ENCODE measurements around the gene CC2D1A. TPM values are rescaled to one million over a fixed set of nuclear protein-coding genes. Genes with fewer than 3 reads are reported as not detected.

The CC2D1A gene
- total RNA-seq, 6 experiments from 2014 or later, result 22.9 to 28.3 (median 25.5) TPM

- Mint-ChIP-seq H3K4me3 (no peak overlapping the region), H3K27me3 (ENCODE audit: insufficient read depth) (no peaks in the 10 kb centered on the region; the same call in 1 of the 2 replicates), H3K27ac (no peak overlapping the region), H3K4me1 (ENCODE audit: low read depth) (peaks cover 10% of the 10 kb centered on the region), H3K9me3 (no peaks in the 10 kb centered on the region), H3K36me3 (ENCODE audit: low read depth) (peaks cover 10% of the 10 kb centered on the region)
- no peak; the same call in 1 of the 2 replicates for TF ChIP-seq CTCF (IDR thresholded peaks at IDR 0.05)
- no peak for DNase-seq
These were observed 55.1 kb downstream of the CC2D1A start for GRCh38 chr19:13960863-13961784.

GRCh38 chr19:13961826-13962698, 56.1 kb downstream of the CC2D1A start:
- H3K27ac Mint-ChIP-seq, result no peak overlapping the region
- no peak overlapping the region for H3K4me3 Mint-ChIP-seq

GRCh38 chr19:13962699-13963602, 57.0 kb downstream of the CC2D1A start:
- Mint-ChIP-seq H3K27ac (no peak overlapping the region), H3K27me3 (ENCODE audit: insufficient read depth) (no peaks in the 10 kb centered on the region; the same call in 1 of the 2 replicates), H3K4me3 (no peak overlapping the region), H3K9me3 (no peaks in the 10 kb centered on the region), H3K36me3 (ENCODE audit: low read depth) (peaks cover 9% of the 10 kb centered on the region), H3K4me1 (ENCODE audit: low read depth) (peaks cover 10% of the 10 kb centered on the region)
- DNase-seq, result no peak
- no peak for TF ChIP-seq CTCF (IDR thresholded peaks at IDR 0.05)

More at GRCh38 chr19:13961826-13962698, 56.1 kb downstream of the CC2D1A start:
- TF ChIP-seq CTCF (IDR thresholded peaks at IDR 0.05), result no peak
- Mint-ChIP-seq H3K27me3 (ENCODE audit: insufficient read depth) (no peaks in the 10 kb centered on the region; the same call in 1 of the 2 replicates), H3K36me3 (ENCODE audit: low read depth) (peaks cover 10% of the 10 kb centered on the region), H3K4me1 (ENCODE audit: low read depth) (peaks cover 10% of the 10 kb centered on the region), H3K9me3 (no peaks in the 10 kb centered on the region)
- no peak for DNase-seq

- no peak for DNase-seq
- Mint-ChIP-seq H3K4me3 (no peak overlapping the region), H3K4me1 (ENCODE audit: low read depth) (peaks cover 10% of the 10 kb centered on the region), H3K27ac (no peak overlapping the region), H3K9me3 (no peaks in the 10 kb centered on the region), H3K27me3 (ENCODE audit: insufficient read depth) (no peaks in the 10 kb centered on the region), H3K36me3 (ENCODE audit: low read depth) (peaks cover 5% of the 10 kb centered on the region)
- TF ChIP-seq CTCF (IDR thresholded peaks at IDR 0.05), result no peak
These were observed 57.7 kb downstream of the CC2D1A start for GRCh38 chr19:13963603-13964105.
